H1 (cell line): ENCODE results near the gene GTSE1. TPM values are rescaled to one million over a fixed set of nuclear protein-coding genes. Genes with fewer than 3 reads are reported as not detected.

Experiments
- CREB1 ChIP-seq: IDR thresholded peaks from 2 replicates; pipeline ENCODE4 v1.6.1; 2012; ENCODE audit warnings: inconsistent platforms
- EGR1 ChIP-seq: IDR thresholded peaks from 2 replicates; pipeline ENCODE4 v1.6.1; 2011; ENCODE audit warnings: low read depth, low read length, borderline replicate concordance
- TCF12 ChIP-seq: IDR thresholded peaks from 2 replicates; pipeline ENCODE4 v1.6.1; 2011; ENCODE audit warnings: low read depth, mild to moderate bottlenecking, low read length
- polyA plus RNA-seq, 7 experiments: library from polyadenylated mRNA; depleted of rRNA in 3 of 7; stranded (reverse) in 5 of 7; unstranded in 2 of 7; fragments of >200 nt in 5 of 7; fragments of 200-250 nt in 2 of 7; gene quantifications; 1 replicate in 5 of 7; 2 replicates in 1 of 7; 4 replicates in 1 of 7; pipeline versions ENCODE4 v1.2.1 to v1.2.3, GENCODE V29; 2011 to 2013; ENCODE audit warnings: missing spikeins in 2 of 7, mixed read lengths in 2 of 7
- total RNA-seq: library from RNA; stranded (reverse); fragmentation: NEBNext Ultra II Directional; extraction: Animal tissue kit (Norgen Biotek cat#: 25700); gene quantifications from 2 replicates; pipeline ENCODE4 v1.2.1, GENCODE V29; 2021
- TF ChIP-seq, protein P1 (sequence below): IDR thresholded peaks from 2 replicates; pipeline ENCODE4 v1.6.1; 2012; ENCODE audit warnings: inconsistent platforms

The GTSE1 gene
- total and polyA plus RNA-seq, 2 of the 8 experiments (the other 6 are each of a cell fraction or from before 2014, with no cell fraction given) = 17.5 to 38.6 TPM

DNA sequence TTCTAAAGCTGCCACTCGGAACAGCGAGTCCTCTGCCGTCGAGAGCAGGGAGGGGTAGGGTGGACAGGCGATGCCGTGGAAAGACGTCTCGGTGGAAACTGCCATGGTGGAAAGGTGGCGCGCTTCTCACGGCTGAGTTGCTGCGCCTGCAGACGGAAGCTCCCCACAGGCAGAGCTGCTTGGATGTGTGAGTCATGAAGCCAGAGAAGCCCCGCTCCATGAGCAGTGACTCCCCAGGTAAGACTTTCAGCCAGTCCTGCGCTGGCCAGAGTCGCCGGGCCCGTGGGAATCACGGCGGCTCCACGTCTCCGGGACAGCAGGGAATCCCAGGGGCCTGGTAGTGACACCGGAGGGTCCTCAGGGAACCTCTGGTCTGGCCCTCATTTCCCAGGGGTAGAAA lies 34.8 kb downstream of the GTSE1 start (continued):
- no peak for TF ChIP-seq TCF12
- no peak for TF ChIP-seq CREB1
- TF ChIP-seq, protein P1, sequence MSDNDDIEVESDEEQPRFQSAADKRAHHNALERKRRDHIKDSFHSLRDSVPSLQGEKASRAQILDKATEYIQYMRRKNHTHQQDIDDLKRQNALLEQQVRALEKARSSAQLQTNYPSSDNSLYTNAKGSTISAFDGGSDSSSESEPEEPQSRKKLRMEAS = no peak
- no peak for TF ChIP-seq EGR1
- TF ChIP-seq, all 59 proteins: peak for 0
